Measurements from ENCODE around the gene PHF19.

GRCh38 chr9:120856700-120857099, 20.3 kb downstream of the PHF19 start:
- TF ChIP-seq CTCF (IDR thresholded peaks at IDR 0.05; ENCODE audit: low read depth, low read length, poor library complexity, severe bottlenecking) (no peak), EZH2phosphoT487 (IDR thresholded peaks at IDR 0.05; ENCODE audit: borderline replicate concordance, low read length) (no peak)

All from DOHH2 (cell line).